GM12801 (cell line): ENCODE data around the gene NPTX1.

ENCODE experiments used
- TF ChIP-seq, protein P1 (sequence below): IDR thresholded peaks from one replicate; pipeline ENCODE4 v1.5.1; 2011; ENCODE audit warnings: control low read depth; ENCODE audit not compliant: insufficient read length; ENCODE audit errors: extremely low read depth

The NPTX1 gene

DNA sequence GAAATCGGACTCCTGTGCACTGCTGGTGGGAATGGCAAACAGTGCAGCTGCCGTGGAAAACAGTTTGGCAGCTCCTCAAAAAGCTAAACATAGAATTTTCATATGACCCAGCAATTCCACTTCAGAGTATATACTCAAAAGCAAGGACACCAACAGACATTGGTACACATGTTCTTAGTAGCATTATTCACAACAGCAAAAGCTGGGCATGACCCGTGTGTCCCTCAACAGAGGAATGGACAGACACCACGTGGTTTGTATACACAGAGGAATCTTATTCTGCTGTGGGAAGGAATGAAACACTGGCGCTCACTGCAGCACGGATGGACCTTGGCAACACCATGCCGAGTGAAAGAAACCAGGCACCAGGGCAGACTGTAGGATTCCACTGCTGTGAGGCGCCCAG is 16.0 kb downstream of the NPTX1 start:
- TF ChIP-seq, protein P1, sequence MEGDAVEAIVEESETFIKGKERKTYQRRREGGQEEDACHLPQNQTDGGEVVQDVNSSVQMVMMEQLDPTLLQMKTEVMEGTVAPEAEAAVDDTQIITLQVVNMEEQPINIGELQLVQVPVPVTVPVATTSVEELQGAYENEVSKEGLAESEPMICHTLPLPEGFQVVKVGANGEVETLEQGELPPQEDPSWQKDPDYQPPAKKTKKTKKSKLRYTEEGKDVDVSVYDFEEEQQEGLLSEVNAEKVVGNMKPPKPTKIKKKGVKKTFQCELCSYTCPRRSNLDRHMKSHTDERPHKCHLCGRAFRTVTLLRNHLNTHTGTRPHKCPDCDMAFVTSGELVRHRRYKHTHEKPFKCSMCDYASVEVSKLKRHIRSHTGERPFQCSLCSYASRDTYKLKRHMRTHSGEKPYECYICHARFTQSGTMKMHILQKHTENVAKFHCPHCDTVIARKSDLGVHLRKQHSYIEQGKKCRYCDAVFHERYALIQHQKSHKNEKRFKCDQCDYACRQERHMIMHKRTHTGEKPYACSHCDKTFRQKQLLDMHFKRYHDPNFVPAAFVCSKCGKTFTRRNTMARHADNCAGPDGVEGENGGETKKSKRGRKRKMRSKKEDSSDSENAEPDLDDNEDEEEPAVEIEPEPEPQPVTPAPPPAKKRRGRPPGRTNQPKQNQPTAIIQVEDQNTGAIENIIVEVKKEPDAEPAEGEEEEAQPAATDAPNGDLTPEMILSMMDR: no peak

DNA sequence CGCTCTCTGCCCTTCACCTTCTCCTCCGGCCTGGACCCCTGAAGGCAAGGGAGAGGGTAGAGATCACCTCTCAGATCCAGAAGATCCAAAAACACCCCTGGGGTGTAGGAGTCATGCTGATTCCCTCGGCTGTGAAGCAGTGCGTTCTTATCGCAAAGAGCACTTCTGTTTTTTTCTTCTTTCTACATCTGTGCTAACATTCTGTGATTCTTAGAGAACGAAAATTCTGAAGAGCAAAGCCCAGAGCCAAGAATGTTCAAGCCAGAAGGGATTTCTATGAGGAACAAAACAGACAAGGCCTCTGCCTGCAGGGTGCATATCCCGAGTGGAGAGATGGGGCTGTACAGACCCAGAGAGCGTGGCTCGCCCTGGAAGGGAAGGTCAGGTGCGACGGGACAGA is 17.2 kb downstream of the NPTX1 start:
- TF ChIP-seq, protein P1: no peak

DNA sequence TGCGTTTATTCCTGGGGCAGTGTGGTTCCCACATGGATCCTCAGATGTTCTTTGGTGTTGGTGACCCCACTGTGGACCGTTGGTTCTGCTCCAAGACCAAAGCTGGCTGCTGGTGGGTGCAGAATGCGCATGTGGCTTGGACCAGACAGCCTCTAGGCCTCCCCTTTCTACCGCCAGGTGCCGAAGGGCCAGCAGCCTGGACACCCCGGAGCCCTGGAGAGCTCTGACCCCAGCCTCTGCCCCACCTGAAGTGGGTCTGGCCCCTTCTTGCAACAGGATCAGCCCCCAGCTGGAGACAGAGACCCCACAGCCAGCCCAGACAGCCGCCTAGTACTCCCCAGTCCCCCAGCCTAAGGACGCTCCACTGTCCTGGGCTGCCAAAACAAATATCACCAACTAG is 18.4 kb downstream of the NPTX1 start:
- TF ChIP-seq, protein P1: no peak

DNA sequence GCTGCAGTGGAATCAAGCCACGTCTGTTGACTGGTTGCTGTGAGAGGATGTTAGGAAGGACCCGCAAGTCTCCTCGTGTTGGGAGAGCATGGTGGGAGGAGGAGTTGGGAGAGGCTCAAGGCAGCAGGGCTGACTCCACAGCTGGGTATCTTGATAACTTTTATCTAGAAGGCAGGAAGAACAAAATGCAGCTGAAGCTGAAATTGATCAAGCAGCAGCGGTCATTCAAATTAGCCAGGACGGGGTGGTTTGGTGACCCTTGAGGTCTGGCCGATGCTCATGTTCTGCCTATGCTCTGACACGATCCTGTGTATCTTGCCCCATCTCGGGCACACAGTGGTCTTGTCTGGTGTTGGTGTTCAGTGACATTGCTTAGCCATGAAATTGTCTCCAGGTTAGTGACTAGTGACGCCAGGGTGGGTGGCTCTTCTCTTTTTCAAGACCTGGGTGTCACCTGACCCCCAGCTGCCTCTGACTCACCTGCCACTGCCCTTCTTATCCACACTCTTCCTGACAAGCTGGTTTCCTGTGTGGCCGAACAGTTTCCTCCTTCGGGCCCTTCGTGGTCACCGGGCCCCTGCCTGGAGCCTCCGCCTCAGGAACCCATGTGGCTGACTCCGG is 19.1 kb downstream of the NPTX1 start:
- TF ChIP-seq, protein P1: no peak

DNA sequence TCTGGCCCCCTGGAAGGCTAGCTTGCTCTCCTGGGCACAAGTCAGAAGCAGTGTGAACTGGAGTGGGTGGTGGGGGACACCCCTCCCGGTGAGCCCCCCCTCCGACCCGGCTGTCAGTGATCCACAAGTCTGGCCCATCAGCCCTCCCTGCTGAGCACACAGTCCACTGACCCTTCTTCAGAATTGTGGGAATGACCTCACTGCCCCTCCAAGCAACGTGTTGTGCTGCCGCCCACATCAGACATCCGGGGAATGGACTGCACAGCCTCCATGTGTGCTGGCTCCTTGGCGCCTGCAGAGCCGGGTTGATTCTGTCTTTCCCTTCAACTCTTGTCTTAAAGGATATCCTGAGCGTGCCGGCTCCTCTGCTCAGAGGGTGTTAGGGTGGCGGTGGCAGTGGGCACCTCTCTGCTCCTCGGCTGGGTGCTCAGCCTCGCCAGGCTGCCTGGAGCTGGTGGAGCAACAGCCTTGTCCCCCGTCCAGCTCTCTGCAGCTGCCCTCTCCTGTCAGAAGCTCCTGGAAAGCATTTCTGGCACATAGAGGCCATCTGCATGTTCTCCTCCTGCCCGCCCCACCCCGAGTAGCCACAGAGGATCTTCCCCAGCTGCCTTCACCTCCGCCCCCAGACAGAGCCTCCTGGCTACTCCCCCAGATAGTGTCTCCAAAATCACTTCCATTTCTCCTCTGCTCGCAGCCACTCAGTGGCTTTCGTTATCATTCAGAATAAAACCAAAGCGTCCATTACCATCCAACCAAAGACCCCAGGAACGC is 19.8 kb downstream of the NPTX1 start:
- TF ChIP-seq, protein P1: no peak

DNA sequence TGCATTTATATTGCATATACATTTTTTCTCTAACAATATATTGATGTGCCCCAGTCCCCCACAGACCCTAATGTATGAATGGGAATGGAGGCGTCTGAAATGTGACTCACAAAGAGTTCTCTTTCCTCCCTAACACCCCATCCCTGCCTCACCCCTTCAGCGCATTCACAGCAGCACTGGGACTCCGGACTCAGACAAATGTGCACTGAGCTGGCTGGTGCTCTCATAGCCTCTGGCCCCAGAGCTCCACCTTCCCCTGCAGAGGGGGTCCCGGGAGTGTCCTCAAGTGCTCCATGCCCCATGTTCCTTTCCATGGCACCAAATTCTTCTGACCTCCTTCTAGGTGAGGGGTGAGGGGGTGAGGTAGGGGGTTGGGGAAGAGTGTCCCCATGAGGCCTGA is 20.6 kb downstream of the NPTX1 start:
- TF ChIP-seq, protein P1: no peak

DNA sequence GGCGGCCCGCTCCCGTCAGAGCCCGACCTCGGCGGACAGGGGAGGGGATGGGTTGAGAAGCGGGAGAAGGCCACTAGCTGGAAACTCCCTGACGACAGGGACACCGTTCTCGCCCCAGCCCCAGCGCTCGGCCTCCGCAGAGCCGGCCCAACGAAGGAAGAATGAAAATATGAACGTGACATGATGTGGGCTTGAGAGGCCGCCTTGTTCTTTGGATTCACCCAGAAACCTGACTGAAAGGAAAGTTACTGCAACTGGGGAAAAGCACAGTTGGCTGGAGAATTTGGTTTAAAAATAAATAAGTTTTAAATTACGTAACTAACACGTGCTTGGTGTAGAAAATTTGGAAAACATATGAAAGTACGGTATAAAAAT is 21.1 kb downstream of the NPTX1 start:
- TF ChIP-seq, protein P1: no peak
